Lung (tissue), 12 donors: ENCODE results near the gene LTF. TPM values are rescaled to one million over a fixed set of nuclear protein-coding genes. Genes with fewer than 3 reads are reported as not detected.

Experiments
- ATAC-seq: fragments of 200-7000 bp; cut with Tn5 transposase; one replicate; pipeline ENCODE4 v1.9.1; 2020; ENCODE audit warnings: moderate number of reproducible peaks; ENCODE audit not compliant: insufficient read depth, low FRiP score
- DNase-seq, 3 donors: peaks; one replicate each; pipeline ENCODE4 v3.0.0-alpha.2; 2013 to 2017
- H3K27ac ChIP-seq, 2 donors: one replicate each; pipeline ENCODE4 v1.5.1; 2013; ENCODE audit warnings: mild to moderate bottlenecking in 2 of 2, moderate library complexity in 2 of 2, control low read depth in 1 of 2, inconsistent platforms in 1 of 2, low read depth in 1 of 2, low read length in 1 of 2
- H3K27me3 ChIP-seq, 3 donors: one replicate each; pipeline ENCODE4 v1.5.1; 2013; ENCODE audit warnings: low read length in 2 of 3; ENCODE audit not compliant: control insufficient read depth in 3 of 3, insufficient read depth in 3 of 3
- H3K36me3 ChIP-seq, 4 donors: one replicate each; pipeline ENCODE4 v1.5.1; 2013; ENCODE audit warnings: low read length in 4 of 4, mild to moderate bottlenecking in 1 of 4, moderate library complexity in 1 of 4; ENCODE audit not compliant: control insufficient read depth in 4 of 4, insufficient read depth in 4 of 4
- H3K4me1 ChIP-seq, 5 donors: one replicate each; pipeline ENCODE4 v1.5.1; 2013; ENCODE audit warnings: low read length in 5 of 5, mild to moderate bottlenecking in 2 of 5, moderate library complexity in 1 of 5; ENCODE audit not compliant: control insufficient read depth in 5 of 5, insufficient read depth in 5 of 5
- H3K4me3 ChIP-seq: one replicate; pipeline ENCODE4 v1.5.1; 2013; ENCODE audit warnings: mild to moderate bottlenecking, control low read depth, moderate library complexity
- H3K9ac ChIP-seq, 2 donors: one replicate each; pipeline ENCODE4 v1.5.1; 2013; ENCODE audit warnings: low read length in 2 of 2, control low read depth in 1 of 2; ENCODE audit not compliant: insufficient read depth in 1 of 2
- H3K9me3 ChIP-seq, 4 donors: one replicate each; pipeline ENCODE4 v1.5.1; 2013; ENCODE audit warnings: low read length in 3 of 4, mild to moderate bottlenecking in 1 of 4, moderate library complexity in 1 of 4; ENCODE audit not compliant: control insufficient read depth in 4 of 4, insufficient read depth in 3 of 4
- WGBS, 2 donors: extraction: QIAGEN DNeasy Blood & Tissue Kit; methylation state at CpG; one replicate each; pipeline ENCODE4 v1.1.7; 2013; 5-methylcytosine and 5-hydroxymethylcytosine counted together
- polyA plus RNA-seq, 2 donors: library from polyadenylated mRNA; stranded (reverse); fragments of 200-250 nt; gene quantifications; one replicate each; pipeline ENCODE4 v1.2.1, GENCODE V29; 2013
- total RNA-seq, 2 donors: library from RNA; depleted of rRNA in 1 of 2; stranded (reverse); fragments of >200 nt in 1 of 2; gene quantifications; one replicate each; pipeline ENCODE4 v1.2.1, GENCODE V29; 2014 to 2021
- TF ChIP-seq, protein P1 (sequence below): IDR thresholded peaks from 2 replicates; pipeline ENCODE4 v1.5.1; 2012; ENCODE audit warnings: mild to moderate bottlenecking; ENCODE audit errors: control extremely low read depth, extremely low read depth
- donor health status: control.
- donor health status: control.
- donor health status: Bipolar disorder and iron deficiency.
- donor health status: healthy.
- donor health status: DM: yes; HTN: yes; CAD: no.

The LTF gene
- total and polyA plus RNA-seq, 4 donors = 12.9 to 188 (median 101) TPM

DNA sequence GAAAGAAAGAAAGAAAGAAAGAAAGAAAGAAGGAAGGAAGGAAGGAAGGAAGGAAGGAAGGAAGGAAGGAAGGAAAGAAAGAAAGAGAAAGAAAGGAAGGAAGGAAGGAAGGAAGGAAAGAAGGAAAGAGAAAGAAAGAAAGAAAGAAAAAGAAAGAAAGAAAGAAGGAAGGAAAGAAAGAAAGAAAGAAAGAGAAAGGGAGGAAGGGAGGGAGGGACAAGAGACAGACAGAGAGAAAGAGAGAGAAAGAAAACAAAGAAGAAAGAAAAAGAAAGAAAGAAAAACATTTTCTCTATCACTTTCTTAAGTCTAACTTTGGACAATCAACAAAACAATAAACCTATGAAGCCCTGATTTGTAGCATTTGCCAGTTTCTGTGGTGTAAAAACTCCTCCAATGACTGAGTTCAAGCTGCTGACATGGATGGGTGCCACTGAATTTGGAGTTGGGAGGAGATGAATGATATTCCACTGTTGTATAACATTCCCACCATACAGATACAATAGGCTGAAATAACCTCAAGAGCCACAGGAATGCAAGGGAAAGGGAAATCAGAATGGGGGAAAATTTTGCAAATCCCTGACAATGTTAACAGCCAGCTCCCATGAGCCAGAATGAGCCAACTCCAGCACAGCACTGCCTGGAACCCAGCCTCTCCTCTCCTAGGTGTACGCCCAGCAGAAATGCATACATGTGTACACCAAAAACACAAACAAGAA is 18.1 kb upstream of the LTF start:
- TF ChIP-seq, protein P1, sequence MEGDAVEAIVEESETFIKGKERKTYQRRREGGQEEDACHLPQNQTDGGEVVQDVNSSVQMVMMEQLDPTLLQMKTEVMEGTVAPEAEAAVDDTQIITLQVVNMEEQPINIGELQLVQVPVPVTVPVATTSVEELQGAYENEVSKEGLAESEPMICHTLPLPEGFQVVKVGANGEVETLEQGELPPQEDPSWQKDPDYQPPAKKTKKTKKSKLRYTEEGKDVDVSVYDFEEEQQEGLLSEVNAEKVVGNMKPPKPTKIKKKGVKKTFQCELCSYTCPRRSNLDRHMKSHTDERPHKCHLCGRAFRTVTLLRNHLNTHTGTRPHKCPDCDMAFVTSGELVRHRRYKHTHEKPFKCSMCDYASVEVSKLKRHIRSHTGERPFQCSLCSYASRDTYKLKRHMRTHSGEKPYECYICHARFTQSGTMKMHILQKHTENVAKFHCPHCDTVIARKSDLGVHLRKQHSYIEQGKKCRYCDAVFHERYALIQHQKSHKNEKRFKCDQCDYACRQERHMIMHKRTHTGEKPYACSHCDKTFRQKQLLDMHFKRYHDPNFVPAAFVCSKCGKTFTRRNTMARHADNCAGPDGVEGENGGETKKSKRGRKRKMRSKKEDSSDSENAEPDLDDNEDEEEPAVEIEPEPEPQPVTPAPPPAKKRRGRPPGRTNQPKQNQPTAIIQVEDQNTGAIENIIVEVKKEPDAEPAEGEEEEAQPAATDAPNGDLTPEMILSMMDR = no peak
- ATAC-seq = no peak
- WGBS, 2 donors = 91 to 98% methylated on average over 1 of the region's 1 CpG
- H3K27ac ChIP-seq = no peak overlapping the region
- no peak overlapping the region for H3K9ac ChIP-seq
- no peaks in the 10 kb centered on the region for H3K9me3 ChIP-seq
- peaks cover 0 to under 1% (median 0%) of the 10 kb centered on the region in 3 donors for H3K27me3 ChIP-seq
- no peak overlapping the region for H3K4me3 ChIP-seq
- H3K4me1 ChIP-seq = no peaks in the 10 kb centered on the region
- no peak for DNase-seq
- H3K36me3 ChIP-seq = no peaks in the 10 kb centered on the region

DNA sequence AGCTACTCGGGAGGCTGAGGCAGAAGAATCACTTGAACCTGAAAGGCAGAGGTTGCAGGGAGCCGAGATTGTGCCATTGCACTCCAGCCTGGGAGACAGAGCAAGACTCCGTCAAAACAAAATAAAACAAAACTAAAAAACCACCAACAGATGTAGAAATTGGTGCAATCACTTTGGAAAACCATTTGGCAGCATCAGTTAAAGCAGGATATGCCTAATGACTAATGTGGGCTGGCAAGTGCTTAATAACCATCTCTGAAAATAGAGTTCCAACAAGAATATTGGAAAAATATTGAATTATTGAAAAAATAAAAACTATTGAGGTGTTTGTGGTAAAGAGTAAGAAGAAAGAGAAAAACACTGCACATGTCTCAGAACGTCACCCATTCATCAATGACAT is 16.9 kb upstream of the LTF start:
- Histone ChIP-seq H3K4me3 (no peak overlapping the region), H3K36me3 (no peaks in the 10 kb centered on the region), H3K4me1 (no peaks in the 10 kb centered on the region), H3K27me3 (no peaks in the 10 kb centered on the region), H3K9ac (no peak overlapping the region), H3K27ac (no peak overlapping the region), H3K9me3 (no peaks in the 10 kb centered on the region)
- WGBS, 2 donors = 90 to 93% methylated on average over 4 of the region's 4 CpGs
- no peak for ATAC-seq
- no peak for DNase-seq
- TF ChIP-seq, protein P1 = no peak

DNA sequence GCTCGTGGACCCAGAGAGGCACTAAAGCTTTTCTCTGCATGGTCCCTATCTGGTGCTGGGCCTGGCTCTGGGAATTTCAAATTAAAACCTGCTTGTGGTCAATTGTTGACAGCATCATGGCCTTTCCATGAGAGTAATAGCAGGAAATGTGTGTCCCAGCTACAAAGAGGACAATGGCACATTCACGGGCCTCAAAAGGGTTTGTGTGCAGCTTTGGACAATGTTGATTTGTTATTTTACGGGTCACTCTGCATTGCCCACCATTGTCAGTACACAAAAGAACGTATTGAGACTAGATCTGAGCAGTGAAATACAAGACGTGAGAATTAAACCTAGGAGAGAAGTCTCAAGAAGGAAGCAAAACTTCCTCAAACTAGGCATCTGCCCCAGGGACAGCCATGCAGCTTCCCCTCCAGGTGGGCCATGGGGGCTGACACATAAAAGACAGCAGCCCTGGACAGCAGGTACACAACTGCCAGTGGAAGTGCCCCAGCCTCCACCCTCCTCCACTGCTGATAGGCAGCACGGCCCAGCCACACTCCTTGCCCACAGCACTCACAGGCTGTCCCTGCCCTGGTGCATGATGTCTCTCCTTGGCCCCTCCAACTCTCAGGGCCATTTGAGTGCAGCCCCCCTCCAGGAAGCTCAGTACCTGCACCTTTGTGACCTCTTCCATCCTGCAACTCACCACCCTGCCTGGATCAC is 15.9 kb upstream of the LTF start:
- no peaks in the 10 kb centered on the region for H3K4me1 ChIP-seq
- WGBS, 2 donors = 80 to 86% methylated on average over 6 of the region's 6 CpGs
- ATAC-seq = no peak
- H3K4me3 ChIP-seq = no peak overlapping the region
- no peaks in the 10 kb centered on the region for H3K27me3 ChIP-seq
- H3K9ac ChIP-seq = no peak overlapping the region
- TF ChIP-seq, protein P1 = no peak
- H3K27ac ChIP-seq = no peak overlapping the region
- DNase-seq = no peak
- no peaks in the 10 kb centered on the region for H3K36me3 ChIP-seq
- no peaks in the 10 kb centered on the region for H3K9me3 ChIP-seq
